HL-60 (cell line): ENCODE measurements around the gene SIN3A.

ENCODE experiments used
- DNase-seq, 2 experiments: peaks; one replicate each; pipeline ENCODE4 v3.0.0-alpha.2; 2010 to 2020; ENCODE audit warnings: low read depth in 1 of 2, low spot score in 1 of 2
- H3K27ac ChIP-seq: fragments of 250-450 bp; sonication (Bioruptor Pico); replicated peaks from 2 replicates; pipeline ENCODE4 v1.5.1; 2020; ENCODE audit warnings: mild to moderate bottlenecking, moderate library complexity
- H3K27me3 ChIP-seq: fragments of 250-450 bp; sonication (Bioruptor Pico); 2 replicates; pipeline ENCODE4 v1.5.1; 2021; ENCODE audit warnings: mild to moderate bottlenecking, moderate library complexity; ENCODE audit not compliant: insufficient read depth, poor library complexity, severe bottlenecking
- H3K4me3 ChIP-seq: replicated peaks from 2 replicates; pipeline ENCODE4 v1.5.1; 2011; ENCODE audit warnings: mild to moderate bottlenecking, control low read depth, low read length; ENCODE audit not compliant: insufficient read depth
- GABPA ChIP-seq: IDR thresholded peaks from 2 replicates; pipeline ENCODE4 v1.6.1; 2012; ENCODE audit warnings: low read depth
- POLR2AphosphoS5 ChIP-seq: IDR thresholded peaks from 2 replicates; pipeline ENCODE4 v1.6.1; 2012; ENCODE audit warnings: low read depth
- SPI1 ChIP-seq: IDR thresholded peaks from 2 replicates; pipeline ENCODE4 v1.6.1; 2012; ENCODE audit warnings: low read depth, mild to moderate bottlenecking, borderline replicate concordance
- TF ChIP-seq, protein P1 (sequence below): IDR thresholded peaks from one replicate; pipeline ENCODE4 v1.5.1; 2011; ENCODE audit warnings: low read length, control low read depth, inconsistent platforms; ENCODE audit not compliant: insufficient read depth
- TF ChIP-seq, protein P2 (sequence below): IDR thresholded peaks from 2 replicates; pipeline ENCODE4 v1.6.1; 2012; ENCODE audit warnings: low read depth; ENCODE audit not compliant: insufficient replicate concordance

The SIN3A gene

DNA sequence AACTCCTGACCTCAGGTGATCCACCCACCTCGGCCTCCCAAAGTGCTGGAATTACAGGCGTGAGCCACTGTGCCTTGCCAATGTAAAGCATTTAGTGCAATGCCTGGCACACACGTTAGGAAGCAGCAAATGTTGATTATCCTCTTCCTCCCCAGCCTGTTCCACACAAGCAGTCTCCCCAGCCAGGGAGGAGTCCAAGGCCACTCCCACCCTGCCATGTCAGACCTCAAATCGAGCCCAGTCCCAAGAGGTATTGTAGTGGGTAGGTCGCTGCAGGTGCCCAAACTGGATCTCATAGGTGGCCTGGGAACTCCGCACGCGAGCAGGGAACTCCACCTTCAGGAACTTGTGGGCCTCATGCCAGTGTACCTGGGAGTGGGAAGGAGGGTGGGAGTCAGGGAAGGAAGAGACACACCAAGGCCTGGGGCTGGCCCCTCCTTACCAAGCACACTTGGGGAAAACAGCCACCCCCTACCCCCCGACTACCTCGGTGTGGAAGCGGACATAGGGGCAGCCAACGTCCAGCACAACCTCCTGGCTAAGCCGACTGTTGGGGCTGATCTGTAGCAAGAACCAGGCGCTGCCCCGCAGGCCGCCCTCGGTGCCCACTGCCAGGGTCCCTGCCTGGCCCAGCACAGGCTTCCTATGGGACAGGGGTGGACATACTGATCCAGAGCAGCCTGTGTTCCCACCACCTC, 93.4 kb downstream of the SIN3A start:
- no peaks in the 10 kb centered on the region for H3K27me3 ChIP-seq
- no peak overlapping the region for H3K4me3 ChIP-seq
- no peak for DNase-seq
- TF ChIP-seq, protein P1, sequence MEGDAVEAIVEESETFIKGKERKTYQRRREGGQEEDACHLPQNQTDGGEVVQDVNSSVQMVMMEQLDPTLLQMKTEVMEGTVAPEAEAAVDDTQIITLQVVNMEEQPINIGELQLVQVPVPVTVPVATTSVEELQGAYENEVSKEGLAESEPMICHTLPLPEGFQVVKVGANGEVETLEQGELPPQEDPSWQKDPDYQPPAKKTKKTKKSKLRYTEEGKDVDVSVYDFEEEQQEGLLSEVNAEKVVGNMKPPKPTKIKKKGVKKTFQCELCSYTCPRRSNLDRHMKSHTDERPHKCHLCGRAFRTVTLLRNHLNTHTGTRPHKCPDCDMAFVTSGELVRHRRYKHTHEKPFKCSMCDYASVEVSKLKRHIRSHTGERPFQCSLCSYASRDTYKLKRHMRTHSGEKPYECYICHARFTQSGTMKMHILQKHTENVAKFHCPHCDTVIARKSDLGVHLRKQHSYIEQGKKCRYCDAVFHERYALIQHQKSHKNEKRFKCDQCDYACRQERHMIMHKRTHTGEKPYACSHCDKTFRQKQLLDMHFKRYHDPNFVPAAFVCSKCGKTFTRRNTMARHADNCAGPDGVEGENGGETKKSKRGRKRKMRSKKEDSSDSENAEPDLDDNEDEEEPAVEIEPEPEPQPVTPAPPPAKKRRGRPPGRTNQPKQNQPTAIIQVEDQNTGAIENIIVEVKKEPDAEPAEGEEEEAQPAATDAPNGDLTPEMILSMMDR, result no peak
- TF ChIP-seq, protein P2, sequence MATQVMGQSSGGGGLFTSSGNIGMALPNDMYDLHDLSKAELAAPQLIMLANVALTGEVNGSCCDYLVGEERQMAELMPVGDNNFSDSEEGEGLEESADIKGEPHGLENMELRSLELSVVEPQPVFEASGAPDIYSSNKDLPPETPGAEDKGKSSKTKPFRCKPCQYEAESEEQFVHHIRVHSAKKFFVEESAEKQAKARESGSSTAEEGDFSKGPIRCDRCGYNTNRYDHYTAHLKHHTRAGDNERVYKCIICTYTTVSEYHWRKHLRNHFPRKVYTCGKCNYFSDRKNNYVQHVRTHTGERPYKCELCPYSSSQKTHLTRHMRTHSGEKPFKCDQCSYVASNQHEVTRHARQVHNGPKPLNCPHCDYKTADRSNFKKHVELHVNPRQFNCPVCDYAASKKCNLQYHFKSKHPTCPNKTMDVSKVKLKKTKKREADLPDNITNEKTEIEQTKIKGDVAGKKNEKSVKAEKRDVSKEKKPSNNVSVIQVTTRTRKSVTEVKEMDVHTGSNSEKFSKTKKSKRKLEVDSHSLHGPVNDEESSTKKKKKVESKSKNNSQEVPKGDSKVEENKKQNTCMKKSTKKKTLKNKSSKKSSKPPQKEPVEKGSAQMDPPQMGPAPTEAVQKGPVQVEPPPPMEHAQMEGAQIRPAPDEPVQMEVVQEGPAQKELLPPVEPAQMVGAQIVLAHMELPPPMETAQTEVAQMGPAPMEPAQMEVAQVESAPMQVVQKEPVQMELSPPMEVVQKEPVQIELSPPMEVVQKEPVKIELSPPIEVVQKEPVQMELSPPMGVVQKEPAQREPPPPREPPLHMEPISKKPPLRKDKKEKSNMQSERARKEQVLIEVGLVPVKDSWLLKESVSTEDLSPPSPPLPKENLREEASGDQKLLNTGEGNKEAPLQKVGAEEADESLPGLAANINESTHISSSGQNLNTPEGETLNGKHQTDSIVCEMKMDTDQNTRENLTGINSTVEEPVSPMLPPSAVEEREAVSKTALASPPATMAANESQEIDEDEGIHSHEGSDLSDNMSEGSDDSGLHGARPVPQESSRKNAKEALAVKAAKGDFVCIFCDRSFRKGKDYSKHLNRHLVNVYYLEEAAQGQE, result no peak
- no peak for TF ChIP-seq SPI1
- TF ChIP-seq GABPA, result no peak
- no peak for TF ChIP-seq POLR2AphosphoS5
- no peak overlapping the region for H3K27ac ChIP-seq

DNA sequence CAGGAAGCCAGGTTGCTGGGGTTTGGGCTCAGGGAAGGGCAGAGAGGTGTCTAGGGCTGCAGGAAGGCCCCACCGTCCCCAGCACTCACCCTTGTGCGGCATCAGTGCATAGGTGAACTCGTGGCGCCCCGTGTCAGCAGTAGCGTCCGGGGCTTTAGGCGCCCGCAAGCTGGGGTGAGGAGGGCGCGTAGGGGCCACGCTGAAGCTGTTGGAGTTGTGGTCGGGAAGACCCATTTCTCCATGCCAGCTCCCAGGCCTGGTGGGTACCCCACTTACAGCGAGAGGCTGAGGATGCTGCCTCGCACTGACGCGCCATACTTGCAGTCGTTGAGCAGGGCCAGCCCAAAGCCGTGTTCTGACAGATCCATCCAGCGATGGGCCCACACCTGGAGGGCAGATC, 95.0 kb downstream of the SIN3A start:
- Histone ChIP-seq H3K27me3 (no peaks in the 10 kb centered on the region), H3K4me3 (no peak overlapping the region), H3K27ac (no peak overlapping the region)
- no peak for DNase-seq
- no peak for TF ChIP-seq GABPA
- TF ChIP-seq SPI1, result no peak
- TF ChIP-seq, protein P2, result no peak
- TF ChIP-seq, protein P1, result no peak
- no peak for TF ChIP-seq POLR2AphosphoS5

DNA sequence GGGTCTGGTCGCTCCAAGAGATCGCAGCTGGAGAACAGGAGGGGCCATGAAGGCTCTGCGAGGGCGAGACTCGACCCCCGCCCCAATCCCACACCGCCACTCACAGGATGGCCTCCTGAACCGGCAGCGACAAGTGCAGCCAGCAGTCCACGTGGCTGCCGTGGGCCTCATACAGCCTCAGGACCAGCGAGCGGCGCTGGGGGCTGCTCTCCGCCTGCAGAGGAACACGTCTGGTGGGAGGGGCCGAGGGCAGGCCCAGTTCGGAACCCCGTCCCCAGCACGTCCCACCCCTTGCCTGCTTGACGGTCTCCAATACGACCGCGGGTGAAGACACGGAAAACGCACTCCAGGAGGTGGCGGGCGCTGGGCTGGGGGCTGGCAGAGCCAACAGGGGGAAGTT, 95.5 kb downstream of the SIN3A start:
- TF ChIP-seq POLR2AphosphoS5, result no peak
- TF ChIP-seq, protein P1, result no peak
- TF ChIP-seq, protein P2, result no peak
- Histone ChIP-seq H3K27me3 (no peaks in the 10 kb centered on the region), H3K4me3 (no peak overlapping the region), H3K27ac (no peak overlapping the region)
- DNase-seq, result no peak
